Measurements from ENCODE around the gene CNN3. TPM values are rescaled to one million over a fixed set of nuclear protein-coding genes. Genes with fewer than 3 reads are reported as not detected.

Gene CNN3
- total RNA-seq, result 100 to 1,000 TPM; 334 to 604 (median 452) TPM

DNA sequence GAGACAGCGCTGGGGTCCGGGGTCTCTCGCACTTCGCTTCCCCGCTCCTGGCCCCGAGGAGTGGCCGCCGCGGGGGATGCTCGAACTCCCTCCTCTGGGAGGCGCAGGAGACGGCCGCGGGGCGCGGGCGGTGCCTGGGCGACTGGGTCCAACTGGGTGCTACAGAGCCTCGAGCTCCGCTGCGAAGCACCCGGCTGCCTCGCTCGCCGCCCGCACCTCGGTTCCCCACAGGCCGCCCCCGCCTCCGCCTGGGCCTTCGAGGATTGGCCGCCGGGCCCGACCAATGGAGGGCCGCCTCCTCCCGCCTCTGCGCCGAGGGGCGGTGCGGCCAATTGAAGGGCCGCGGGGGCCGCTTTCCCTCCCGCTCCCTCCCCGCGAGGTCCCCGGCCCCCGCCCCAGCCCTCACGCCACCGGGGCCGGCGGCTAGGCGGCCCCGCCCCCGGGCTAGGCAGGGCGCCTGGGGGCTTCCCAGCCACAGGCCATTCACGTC, at the start of gene CNN3:
TSS of gene CNN3 (minus strand) at position 196 of the 490 bp plus-strand sequence. CDS start 216 bp downstream, outside the sequence.
- H3K36me3 ChIP-seq, result no peaks in the 10 kb centered on the region
- TF ChIP-seq POLR2A (IDR thresholded peaks at IDR 0.05), result peak; percentile 98 to 100
- TF ChIP-seq, protein P1, sequence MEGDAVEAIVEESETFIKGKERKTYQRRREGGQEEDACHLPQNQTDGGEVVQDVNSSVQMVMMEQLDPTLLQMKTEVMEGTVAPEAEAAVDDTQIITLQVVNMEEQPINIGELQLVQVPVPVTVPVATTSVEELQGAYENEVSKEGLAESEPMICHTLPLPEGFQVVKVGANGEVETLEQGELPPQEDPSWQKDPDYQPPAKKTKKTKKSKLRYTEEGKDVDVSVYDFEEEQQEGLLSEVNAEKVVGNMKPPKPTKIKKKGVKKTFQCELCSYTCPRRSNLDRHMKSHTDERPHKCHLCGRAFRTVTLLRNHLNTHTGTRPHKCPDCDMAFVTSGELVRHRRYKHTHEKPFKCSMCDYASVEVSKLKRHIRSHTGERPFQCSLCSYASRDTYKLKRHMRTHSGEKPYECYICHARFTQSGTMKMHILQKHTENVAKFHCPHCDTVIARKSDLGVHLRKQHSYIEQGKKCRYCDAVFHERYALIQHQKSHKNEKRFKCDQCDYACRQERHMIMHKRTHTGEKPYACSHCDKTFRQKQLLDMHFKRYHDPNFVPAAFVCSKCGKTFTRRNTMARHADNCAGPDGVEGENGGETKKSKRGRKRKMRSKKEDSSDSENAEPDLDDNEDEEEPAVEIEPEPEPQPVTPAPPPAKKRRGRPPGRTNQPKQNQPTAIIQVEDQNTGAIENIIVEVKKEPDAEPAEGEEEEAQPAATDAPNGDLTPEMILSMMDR (IDR thresholded peaks at IDR 0.05), result peak in 1 of 4 experiments; percentile 47
- peak within 1 kb of the TSS; percentile 98 to 100 for H3K27ac ChIP-seq
- H3K4me1 ChIP-seq, result no peaks in the 10 kb centered on the region
- H3K4me3 ChIP-seq, result peak within 1 kb of the TSS; percentile 67 to 91
- no peaks in the 10 kb centered on the region for H3K9me3 ChIP-seq
- H3K27me3 ChIP-seq, result no peaks in the 10 kb centered on the region
- peak; percentile 94 to 95 for DNase-seq
- intact Hi-C loops (cut with DNase I; ENCODE audit: low total_unique reads), result loop anchor here (5.0 to 10.0 kb wide), 3 partner anchors 72 to 115 kb away; no protein-coding TSS in a partner anchor

DNA sequence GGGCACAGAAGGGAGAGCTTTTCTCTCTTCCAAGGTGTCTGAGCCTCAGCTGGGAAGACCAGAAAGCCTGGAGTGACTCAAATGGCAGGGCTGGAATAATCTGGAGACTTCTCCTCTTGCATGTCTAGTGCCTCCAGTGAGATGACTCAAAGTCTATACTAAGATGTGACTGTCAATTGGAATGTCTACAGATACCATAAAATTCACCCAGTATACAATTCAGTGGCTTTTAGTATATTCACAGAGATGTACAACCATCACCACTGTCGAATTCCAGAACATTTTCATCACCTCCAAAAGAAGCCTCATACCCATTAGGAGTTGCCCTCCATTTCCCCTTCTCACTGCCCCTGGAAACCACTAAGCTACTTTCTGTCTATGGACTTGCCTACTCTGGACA, 47.9 kb upstream of the CNN3 start:
- TF ChIP-seq, protein P1 (IDR thresholded peaks at IDR 0.05), result no peak
- no peak for TF ChIP-seq POLR2A (IDR thresholded peaks at IDR 0.05)
- Histone ChIP-seq H3K4me1 (no peaks in the 10 kb centered on the region), H3K36me3 (no peaks in the 10 kb centered on the region), H3K9me3 (no peaks in the 10 kb centered on the region), H3K27ac (peak overlapping the region; percentile 61 to 84), H3K4me3 (no peak overlapping the region), H3K27me3 (no peaks in the 10 kb centered on the region)
- DNase-seq, result no peak
- intact Hi-C loops (cut with DNase I; ENCODE audit: low total_unique reads), result no loop called here

DNA sequence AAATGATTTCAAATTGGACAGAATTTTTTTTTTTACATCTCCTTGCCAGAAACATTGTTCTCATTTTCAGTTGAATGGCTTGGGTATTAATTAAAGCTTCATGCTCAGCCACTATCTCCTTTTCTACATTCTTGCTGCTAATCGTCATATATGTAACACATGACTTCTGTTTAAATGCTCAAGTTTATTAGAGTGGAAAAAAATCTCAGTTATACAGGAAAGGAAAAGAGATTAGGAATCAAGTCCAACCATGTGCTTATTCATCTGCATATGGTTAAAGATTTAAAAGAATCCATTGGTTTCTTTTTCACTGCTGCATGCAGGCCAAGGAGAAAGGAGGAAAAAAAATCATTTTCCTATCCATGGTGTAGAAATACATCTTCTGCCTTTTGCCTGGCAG, 47.3 kb upstream of the CNN3 start:
- intact Hi-C loops (cut with DNase I; ENCODE audit: low total_unique reads), result no loop called here
- no peaks in the 10 kb centered on the region for H3K9me3 ChIP-seq
- H3K4me1 ChIP-seq, result no peaks in the 10 kb centered on the region
- H3K27me3 ChIP-seq, result no peaks in the 10 kb centered on the region
- no peaks in the 10 kb centered on the region for H3K36me3 ChIP-seq
- TF ChIP-seq, protein P1 (IDR thresholded peaks at IDR 0.05), result no peak
- no peak for TF ChIP-seq POLR2A (IDR thresholded peaks at IDR 0.05)
- peak overlapping the region; percentile 61 to 84 for H3K27ac ChIP-seq
- H3K4me3 ChIP-seq, result no peak overlapping the region
- DNase-seq, result no peak

DNA sequence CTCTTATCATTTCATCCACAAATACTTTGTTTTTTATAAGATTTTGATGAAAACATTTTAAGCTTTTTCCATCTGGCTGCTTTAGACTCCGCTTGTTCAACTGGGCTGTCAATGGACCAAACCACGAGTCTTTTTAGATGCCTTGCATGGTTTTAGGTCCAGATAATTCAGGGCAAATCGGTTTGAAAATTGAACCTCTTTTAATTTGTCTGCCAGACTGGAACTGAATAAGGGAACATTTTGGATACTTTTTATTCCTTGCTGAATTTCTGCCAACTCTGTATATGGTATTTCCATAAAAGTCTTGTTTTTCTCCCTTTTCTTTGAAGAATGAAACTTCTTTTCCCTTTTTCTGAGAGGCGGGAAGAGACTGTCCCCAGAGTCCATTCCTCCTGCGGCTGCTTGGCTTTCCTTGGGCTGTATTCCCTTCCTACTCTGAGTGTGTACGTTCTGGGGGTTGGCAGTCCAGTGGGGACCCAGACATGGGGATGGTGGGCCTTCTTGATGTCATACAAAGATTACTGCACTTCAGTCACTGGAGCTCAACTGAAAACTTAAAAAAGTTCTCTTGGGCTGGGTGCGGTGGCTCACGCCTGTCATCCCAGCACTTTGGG, 46.5 kb upstream of the CNN3 start:
- TF ChIP-seq POLR2A (IDR thresholded peaks at IDR 0.05), result no peak
- TF ChIP-seq, protein P1 (IDR thresholded peaks at IDR 0.05), result no peak
- Histone ChIP-seq H3K4me1 (no peaks in the 10 kb centered on the region), H3K36me3 (no peaks in the 10 kb centered on the region), H3K27ac (peak overlapping the region; percentile 61 to 84), H3K4me3 (no peak overlapping the region), H3K27me3 (no peaks in the 10 kb centered on the region), H3K9me3 (no peaks in the 10 kb centered on the region)
- intact Hi-C loops (cut with DNase I; ENCODE audit: low total_unique reads), result no loop called here
- no peak for DNase-seq

DNA sequence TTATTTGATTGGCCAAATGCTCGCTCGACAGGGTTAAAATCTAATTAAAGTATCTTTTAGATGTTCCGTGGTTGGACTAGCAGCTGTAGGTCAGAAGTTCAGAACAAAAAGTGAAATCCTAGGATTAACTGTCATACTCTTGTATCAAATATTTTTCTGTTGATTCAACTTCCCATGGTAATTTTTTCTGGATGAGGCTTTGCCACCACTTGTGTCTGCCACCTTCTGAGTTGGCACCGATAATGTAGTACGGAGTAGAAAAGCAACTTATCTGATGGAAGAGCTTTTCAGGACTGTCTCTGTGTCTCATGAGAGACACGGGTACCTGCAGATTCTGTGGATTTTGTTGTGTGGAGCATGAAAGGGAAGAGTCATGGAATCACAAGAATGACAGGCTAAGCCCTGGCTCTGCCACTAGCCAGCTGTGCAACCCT, 44.6 kb upstream of the CNN3 start:
- H3K27ac ChIP-seq, result peak overlapping the region; percentile 40 to 84
- intact Hi-C loops (cut with DNase I; ENCODE audit: low total_unique reads), result no loop called here
- no peaks in the 10 kb centered on the region for H3K9me3 ChIP-seq
- H3K4me1 ChIP-seq, result no peaks in the 10 kb centered on the region
- DNase-seq, result no peak
- TF ChIP-seq, protein P1 (IDR thresholded peaks at IDR 0.05), result no peak
- TF ChIP-seq POLR2A (IDR thresholded peaks at IDR 0.05), result no peak
- H3K4me3 ChIP-seq, result no peak overlapping the region
- no peaks in the 10 kb centered on the region for H3K27me3 ChIP-seq
- H3K36me3 ChIP-seq, result no peaks in the 10 kb centered on the region

Data from uterus (tissue), 4 donors.